HG03565 (cell line): ENCODE measurements around the gene SLC45A1.

Experiments
- ATAC-seq: cut with Tn5 transposase; IDR thresholded peaks from one replicate; pipeline ENCODE4 v1.9.1; 2021; ENCODE audit warnings: mild to moderate bottlenecking, moderate library complexity; ENCODE audit not compliant: unreplicated experiment

The SLC45A1 gene

DNA sequence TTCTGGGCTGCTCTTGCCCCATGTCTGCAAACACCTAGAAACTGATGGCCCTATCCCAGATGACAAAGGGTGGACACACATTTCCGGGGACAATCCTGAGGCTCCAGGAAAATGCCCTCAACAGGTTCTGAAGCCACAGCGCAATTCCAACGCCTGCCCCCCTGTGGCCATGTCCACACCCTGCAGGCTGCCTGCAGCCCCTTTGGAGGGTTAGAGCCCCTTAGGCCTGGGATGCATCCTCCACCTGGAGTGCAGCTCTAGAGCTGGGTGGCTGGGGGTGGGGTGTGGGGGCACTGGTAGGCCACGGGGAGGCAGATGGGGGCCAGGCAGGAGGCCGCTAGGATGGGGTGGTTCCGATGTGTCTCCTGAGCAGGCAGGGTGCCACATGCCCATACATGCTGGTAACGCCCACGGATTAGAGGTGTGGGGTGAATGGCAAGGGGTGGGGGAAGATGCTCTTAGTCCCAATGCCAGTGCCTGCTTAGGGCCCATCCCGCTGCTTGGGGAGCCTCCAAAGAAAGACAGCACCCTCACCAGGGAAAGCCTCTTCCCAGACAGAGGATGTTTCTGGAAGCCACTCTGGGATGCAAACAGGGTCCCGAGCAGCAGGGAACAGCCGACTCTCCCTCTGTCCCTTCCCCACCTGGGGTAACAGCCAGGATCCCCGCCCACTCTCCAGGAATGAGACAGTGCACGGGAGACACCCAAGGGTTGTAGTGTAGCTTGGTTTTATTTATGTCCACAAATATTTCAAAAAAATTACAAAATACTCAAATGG, 34.0 kb downstream of the SLC45A1 start:
- ATAC-seq, result no peak

GRCh38 chr1:8352471-8352845, 34.5 kb downstream of the SLC45A1 start:
- no peak for ATAC-seq

- no peak for ATAC-seq
Observed at GRCh38 chr1:8352886-8353785, 35.2 kb downstream of the SLC45A1 start.

DNA sequence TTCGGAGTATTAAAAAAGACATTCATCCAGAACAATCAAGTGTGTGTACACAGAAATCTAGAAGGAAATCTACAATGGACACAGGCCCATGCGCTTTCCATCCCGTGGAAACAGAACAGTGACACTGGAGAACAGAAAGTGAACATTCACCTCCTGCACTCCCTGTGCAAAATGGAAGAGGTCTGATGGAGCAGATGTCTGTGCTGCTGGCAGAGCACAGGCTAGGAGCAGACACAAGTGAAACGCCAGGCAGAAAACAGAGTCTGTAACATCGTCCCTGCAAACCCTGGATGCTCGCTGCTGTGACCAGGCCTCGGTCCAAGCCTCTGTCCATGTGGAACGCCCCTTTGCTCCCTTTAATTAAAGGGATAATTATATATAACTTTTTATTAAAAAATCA, 36.1 kb downstream of the SLC45A1 start:
- no peak for ATAC-seq

GRCh38 chr1:8355439-8356255, 37.7 kb downstream of the SLC45A1 start:
- no peak for ATAC-seq

DNA sequence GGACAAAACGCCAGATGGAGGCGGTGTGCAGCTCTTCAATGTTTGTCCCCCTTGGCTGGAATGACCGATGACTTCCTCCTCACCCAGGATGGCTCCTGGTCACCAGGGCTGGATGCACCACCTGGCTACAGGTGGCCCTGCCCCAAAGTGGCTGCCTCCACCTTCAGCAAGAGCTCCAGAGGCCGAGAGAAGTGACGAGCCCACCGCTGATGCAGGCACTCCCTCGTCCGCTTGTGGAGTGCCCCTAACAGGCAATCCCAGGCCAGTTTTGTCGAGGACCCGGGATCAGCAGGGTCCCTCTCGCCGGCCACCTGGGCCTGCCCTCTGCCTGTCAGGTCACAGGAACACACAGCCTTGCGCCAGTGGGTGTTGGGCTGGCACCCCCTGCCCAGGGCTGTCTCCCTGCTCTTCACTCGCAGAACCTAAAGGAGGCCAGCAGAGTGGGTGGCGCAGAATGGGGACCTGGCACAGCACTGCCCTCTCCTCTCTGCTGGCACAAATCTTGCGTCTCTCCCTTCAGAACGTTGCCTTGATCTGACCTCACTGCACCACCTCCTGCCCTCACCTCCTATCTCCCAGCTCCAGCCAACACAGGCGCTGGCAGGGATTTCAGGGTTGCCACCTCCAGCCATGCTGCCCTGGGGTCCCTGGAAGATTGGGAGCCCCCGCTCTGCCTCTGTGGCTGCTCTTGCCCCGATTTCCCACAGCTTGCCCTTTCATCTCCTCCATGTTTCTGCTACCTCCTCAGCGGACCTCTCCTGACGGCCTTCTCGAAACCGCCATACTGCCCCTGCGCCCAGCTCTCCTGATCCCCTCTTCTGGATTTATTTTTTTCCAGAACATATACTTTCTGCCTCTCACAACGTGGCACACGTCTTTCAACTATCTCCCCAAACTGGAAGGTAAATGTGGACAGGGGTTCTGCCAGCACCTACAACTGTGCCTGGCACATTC, 38.6 kb downstream of the SLC45A1 start:
- ATAC-seq, result no peak

DNA sequence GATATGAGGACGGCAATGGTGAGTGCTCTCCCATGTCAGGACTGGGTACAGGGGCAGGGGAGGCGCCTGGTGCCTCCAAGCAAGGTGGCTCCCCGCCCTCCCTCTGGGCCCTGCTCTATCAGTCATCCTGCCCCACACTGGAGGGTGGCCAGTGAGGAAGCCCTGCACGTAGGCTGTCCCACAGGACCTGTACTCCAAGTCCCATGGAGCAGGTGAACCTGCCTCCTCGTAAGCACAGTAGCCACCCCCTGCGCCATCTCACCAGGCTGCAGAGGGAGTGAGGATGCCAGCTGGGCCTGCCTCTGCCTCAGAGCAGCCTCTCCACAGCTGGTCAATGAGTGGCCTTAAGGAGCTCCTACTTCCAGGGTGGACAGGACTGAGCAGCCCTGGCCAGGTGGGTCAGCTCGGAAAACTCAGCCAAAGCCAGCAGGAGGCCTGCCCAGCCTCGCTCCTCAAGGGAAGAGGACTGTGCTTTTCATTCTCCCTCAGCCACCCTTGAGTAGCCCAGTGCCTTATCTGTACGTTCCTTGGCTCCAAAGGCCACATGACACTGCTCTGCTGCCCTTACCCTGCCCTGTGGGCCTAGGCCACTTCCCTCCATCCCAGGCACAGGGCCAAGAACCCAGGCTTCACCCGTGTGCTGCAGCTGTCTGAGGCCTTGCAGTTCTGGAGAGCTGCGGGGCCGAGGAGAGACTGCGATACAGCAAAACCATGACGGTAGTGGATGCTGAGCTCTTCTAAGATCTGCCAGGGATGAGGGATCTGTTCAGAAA, 39.6 kb downstream of the SLC45A1 start:
- no peak for ATAC-seq

DNA sequence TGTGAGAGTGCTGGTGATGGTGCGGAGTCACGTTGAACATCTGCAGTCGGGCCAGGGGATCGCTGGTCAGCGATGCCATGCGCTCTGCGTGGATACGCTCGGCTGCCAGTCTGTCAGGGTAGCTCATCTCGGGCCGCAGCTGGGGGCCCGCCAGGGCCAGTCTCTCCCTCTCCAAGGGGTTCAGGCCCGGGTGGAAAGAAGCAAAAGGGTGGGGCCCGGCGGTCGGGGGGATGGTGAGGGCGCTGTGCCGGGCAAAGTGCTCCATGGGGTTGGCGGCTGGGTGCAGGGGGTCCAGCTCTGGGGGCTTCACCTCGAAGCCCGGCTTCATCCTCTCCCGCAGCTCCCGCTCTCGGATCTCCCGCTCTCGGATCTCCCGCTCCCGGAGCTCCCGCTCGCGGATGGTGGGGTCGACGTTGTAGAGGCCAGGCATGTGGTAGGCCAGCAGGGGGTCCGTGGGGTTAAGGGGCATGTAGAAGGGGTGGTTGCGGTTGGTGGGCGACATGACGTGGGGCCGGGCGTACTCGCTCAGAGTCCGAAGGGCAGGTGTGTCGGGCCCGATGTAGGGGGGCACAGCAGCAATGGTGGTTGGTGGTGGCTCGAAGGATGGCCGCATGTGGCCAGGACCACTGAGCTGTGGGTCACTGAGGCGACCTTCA, 40.5 kb downstream of the SLC45A1 start:
- no peak for ATAC-seq

DNA sequence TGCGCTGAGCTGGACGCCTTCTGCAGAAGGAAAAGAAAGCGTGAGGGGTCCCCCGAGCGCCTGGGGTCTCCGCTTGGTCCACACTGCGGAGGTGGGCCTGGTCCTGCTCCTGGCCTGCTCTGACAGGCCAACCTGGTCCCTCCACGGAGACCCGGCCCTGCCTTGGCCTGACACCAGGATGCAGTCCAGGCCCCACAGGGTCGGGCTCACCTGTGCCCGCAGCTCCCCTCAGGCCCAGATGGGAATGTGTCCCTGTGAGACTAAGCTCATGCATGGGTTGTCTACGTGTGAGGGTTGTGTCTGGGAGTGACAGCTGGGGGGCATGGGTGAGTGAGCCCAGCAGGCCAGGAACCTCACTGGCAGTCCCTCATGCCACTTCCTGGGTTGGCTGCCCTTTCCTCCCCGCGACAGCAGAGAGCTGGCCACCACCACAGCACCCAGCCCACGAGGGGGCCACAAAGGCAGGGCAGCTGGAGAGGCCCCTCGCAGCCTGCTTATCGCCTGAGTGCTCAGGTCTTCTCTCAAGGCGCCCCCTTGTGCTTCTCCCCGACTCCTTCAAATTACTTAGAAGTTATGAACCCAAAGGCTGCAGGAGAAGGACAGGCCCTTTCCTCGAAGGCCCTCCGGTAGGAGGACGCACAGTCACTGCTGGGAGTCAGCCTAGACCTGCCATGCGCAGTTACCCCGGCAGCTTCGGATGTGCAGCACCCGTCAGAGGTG, 41.1 kb downstream of the SLC45A1 start:
- no peak for ATAC-seq

DNA sequence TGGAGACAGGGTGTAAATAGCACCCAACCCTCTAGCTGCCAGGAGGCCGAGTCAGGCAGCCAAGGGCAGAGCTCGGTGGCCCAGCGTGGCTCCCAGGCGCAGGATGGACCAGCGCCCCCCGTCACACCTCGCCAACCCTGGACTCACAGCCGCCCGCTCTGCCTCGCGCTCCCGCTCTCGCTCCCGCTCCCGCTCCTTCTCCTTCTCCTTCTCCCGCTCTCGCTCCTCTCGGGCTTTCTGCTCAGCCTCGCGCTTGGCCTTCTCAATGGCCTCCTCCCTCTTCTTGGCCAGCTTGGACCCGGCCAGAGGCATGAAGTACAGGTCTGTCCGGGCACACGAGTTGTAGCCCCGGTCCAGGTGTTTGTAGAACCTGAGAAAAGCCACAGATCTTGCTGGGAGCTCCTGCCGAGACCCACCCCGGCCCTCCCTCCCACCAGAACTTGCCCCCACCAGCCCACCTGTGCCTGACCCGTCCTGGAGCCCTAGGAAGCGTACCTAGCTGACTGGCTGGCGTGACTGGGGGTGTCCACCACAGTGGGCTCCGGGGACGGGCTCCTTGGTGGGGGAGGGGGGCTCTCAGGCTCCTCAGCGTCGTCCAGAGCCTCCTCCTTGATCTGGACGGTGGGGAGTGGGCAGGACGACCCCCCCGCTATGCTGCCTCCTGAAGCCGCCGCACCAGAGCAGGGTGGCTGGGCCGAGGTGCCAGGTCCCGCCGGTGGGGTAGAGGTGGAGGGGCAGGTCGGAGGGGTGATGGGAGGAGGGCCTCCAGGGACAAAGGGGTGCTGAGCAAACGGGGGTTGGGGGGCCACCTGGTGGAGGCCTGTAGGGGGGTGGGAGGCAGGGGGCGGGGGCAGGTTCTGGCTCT, 41.9 kb downstream of the SLC45A1 start:
- ATAC-seq, result no peak

- no peak for ATAC-seq
Observed at GRCh38 chr1:8360493-8361197, 42.7 kb downstream of the SLC45A1 start.

DNA sequence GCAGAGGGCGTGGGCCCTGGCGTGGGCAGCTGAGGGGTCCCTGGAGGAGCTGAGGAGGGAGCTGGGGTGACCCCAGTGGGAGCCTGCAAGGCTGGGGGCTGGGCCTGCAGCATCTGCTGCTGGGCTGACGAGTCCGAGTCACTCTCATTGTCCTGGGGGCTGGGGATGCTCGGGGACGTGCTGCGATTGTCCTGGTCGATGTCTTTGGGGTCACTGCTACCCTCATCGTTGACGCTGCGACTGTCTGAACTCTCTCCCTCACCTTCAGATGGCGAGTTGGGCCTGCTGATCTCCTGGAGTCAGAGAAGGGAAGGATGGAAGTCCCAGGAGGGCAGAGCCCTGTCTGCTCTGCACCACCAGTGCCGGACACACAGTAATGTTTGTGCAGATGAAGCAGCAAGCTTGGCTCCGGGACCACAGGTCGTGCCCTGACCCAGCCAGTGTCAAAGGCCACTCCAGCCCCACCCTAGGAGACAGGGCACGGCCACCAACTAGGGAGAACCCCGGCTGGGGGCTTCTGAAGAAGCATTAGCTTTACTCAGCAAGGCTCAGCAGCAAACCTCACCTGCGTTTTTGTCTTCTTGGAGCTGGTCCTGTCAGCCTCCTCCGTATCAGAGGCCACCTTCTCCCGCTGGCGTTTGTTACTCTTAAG, 43.4 kb downstream of the SLC45A1 start:
- no peak for ATAC-seq

DNA sequence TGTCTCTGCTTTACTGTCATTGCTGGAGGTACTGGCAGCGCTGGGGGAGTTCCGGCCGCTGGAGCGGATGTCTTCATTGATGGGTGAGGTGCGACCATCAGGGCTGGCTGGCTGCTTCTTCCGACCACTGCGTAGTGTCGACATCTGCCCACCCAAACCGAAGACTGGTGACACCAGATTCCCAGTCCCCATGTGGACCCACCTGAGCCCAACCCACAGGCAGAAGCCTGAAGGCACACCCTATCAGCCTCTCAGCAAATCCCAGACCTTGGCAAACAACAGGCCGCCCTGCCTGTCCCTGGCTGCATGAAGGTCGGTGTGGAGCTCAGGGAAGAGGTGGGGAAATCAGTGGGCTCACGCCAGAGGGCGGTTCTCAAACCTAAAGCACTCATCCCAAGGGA, 44.8 kb downstream of the SLC45A1 start:
- no peak for ATAC-seq

- ATAC-seq, result no peak
Observed at GRCh38 chr1:8363186-8363766, 45.4 kb downstream of the SLC45A1 start.

- ATAC-seq, result no peak
Observed at GRCh38 chr1:8363767-8364301, 45.9 kb downstream of the SLC45A1 start.
